H1 (cell line): ENCODE data around the gene CD63. TPM values are rescaled to one million over a fixed set of nuclear protein-coding genes. Genes with fewer than 3 reads are reported as not detected.

Experiments used
- CTCF ChIA-PET: fragments of 300-600 bp; sonication (Branson Sonifier 250); formaldehyde crosslinking; loops from one replicate; lab custom pipeline; 2021; ENCODE audit not compliant: partially characterized antibody; lab: Charles Lee
- POLR2A ChIA-PET: fragments of 300-600 bp; sonication (Branson Sonifier 250); formaldehyde crosslinking; loops from one replicate; lab custom pipeline; 2021; ENCODE audit warnings: inconsistent platforms; ENCODE audit not compliant: partially characterized antibody; lab: Charles Lee
- DNase-seq, 2 experiments: peaks; one replicate each; pipeline versions ENCODE4 v3.0.0 to v3.0.0-alpha.2; 2010 to 2022; ENCODE audit warnings: low spot score in 2 of 2, low read depth in 1 of 2, mixed read lengths in 1 of 2
- FAIRE-seq: peaks from 2 replicates; lab custom pipeline; 2011; peaks lifted over from hg19 to GRCh38; lab: Jason Lieb, UNC
- H2AFZ ChIP-seq: 2 replicates; pipeline ENCODE4 v1.8.1; 2012; ENCODE audit warnings: low read length, inconsistent platforms
- H2AK5ac ChIP-seq: 2 replicates; pipeline ENCODE4 v1.6.1; 2013; ENCODE audit warnings: low read depth, low read length
- H2BK120ac ChIP-seq: replicated peaks from 2 replicates; pipeline ENCODE3; 2013; ENCODE audit warnings: low read depth, low read length, inconsistent platforms
- H2BK12ac ChIP-seq: 2 replicates; pipeline ENCODE4 v1.6.1; 2013; ENCODE audit warnings: low read depth, low read length
- H2BK15ac ChIP-seq: 2 replicates; pipeline ENCODE4 v1.6.1; 2013; ENCODE audit warnings: low read length
- H2BK20ac ChIP-seq: 2 replicates; pipeline ENCODE4 v1.6.1; 2013; ENCODE audit warnings: low read length
- H2BK5ac ChIP-seq: 2 replicates; pipeline ENCODE4 v1.6.1; 2013; ENCODE audit warnings: low read depth, low read length
- H3K14ac ChIP-seq: 2 replicates; pipeline ENCODE4 v1.6.1; 2013; ENCODE audit warnings: inconsistent platforms; ENCODE audit not compliant: insufficient read length
- H3K18ac ChIP-seq: 2 replicates; pipeline ENCODE4 v1.6.1; 2013; ENCODE audit warnings: low read length; ENCODE audit errors: extremely low read depth
- H3K23ac ChIP-seq: 2 replicates; pipeline ENCODE4 v1.6.1; 2013; ENCODE audit warnings: inconsistent platforms; ENCODE audit not compliant: insufficient read length
- H3K23me2 ChIP-seq: 2 replicates; pipeline ENCODE4 v1.6.1; 2013; ENCODE audit warnings: low read depth, low read length
- H3K27ac ChIP-seq: 2 replicates; pipeline ENCODE4 v1.6.1; 2011; ENCODE audit warnings: low read depth, low read length, inconsistent platforms
- H3K27me3 ChIP-seq, 4 experiments: replicated peaks in 1 of 4; 1 replicate in 1 of 4; 2 replicates in 3 of 4; pipeline versions ENCODE4 v1.6.1 to v1.8.1; 2011 to 2013; ENCODE audit warnings: low read length in 3 of 4, mild to moderate bottlenecking in 3 of 4, inconsistent platforms in 2 of 4, mixed read lengths in 2 of 4, moderate library complexity in 1 of 4; ENCODE audit not compliant: control insufficient read depth in 3 of 4, insufficient read depth in 3 of 4; ENCODE audit errors: extremely low read depth in 1 of 4
- H3K36me3 ChIP-seq, 4 experiments: 2 replicates each; pipeline versions ENCODE4 v1.6.1 to v1.8.1; 2011 to 2013; ENCODE audit warnings: mild to moderate bottlenecking in 4 of 4, low read length in 3 of 4, moderate library complexity in 2 of 4, control low read depth in 1 of 4, inconsistent platforms in 1 of 4; ENCODE audit not compliant: insufficient read depth in 4 of 4, control insufficient read depth in 2 of 4
- H3K4ac ChIP-seq: replicated peaks from 2 replicates; pipeline ENCODE3; 2013; ENCODE audit warnings: low read length, low read depth, mixed read lengths, inconsistent platforms; ENCODE audit not compliant: insufficient read length
- H3K4me1 ChIP-seq, 4 experiments: replicated peaks in 1 of 4; 1 replicate in 1 of 4; 2 replicates in 3 of 4; pipeline versions ENCODE4 v1.6.1 to v1.8.1; 2011 to 2013; ENCODE audit warnings: low read length in 3 of 4, inconsistent platforms in 2 of 4, mixed read lengths in 1 of 4; ENCODE audit not compliant: insufficient read depth in 4 of 4, control insufficient read depth in 3 of 4
- H3K4me2 ChIP-seq, 2 experiments: 2 replicates each; pipeline versions ENCODE4 v1.6.1 to v1.8.1; 2011 to 2013; ENCODE audit warnings: low read depth in 2 of 2, low read length in 2 of 2, control low read depth in 1 of 2, inconsistent platforms in 1 of 2, mild to moderate bottlenecking in 1 of 2; ENCODE audit not compliant: insufficient read depth in 1 of 2
- H3K4me3 ChIP-seq, 4 experiments: fragments of 200-600, 300-600 bp in 1 of 4; sonication (generic), shearing (Covaris generic), sonication (Bioruptor Twin) in 1 of 4; 2 replicates each; pipeline versions ENCODE4 v1.5.1 to v1.8.1; 2011 to 2016; ENCODE audit warnings: low read length in 4 of 4, low read depth in 3 of 4, control low read depth in 2 of 4, inconsistent platforms in 2 of 4, mild to moderate bottlenecking in 2 of 4, mixed read lengths in 1 of 4, moderate library complexity in 1 of 4; ENCODE audit not compliant: insufficient read depth in 2 of 4; ENCODE audit errors: extremely low read depth in 1 of 4
- H3K56ac ChIP-seq: replicated peaks from 2 replicates; pipeline ENCODE3; 2013; ENCODE audit warnings: low read depth, mild to moderate bottlenecking, mixed read lengths, low read length, inconsistent platforms; ENCODE audit not compliant: insufficient read length
- H3K79me1 ChIP-seq: 2 replicates; pipeline ENCODE4 v1.6.1; 2013; ENCODE audit warnings: low read depth, low read length, control low read depth
- H3K79me2 ChIP-seq, 2 experiments: 2 replicates each; pipeline versions ENCODE4 v1.6.1 to v1.8.1; 2012 to 2013; ENCODE audit warnings: low read length in 2 of 2, mild to moderate bottlenecking in 2 of 2, inconsistent platforms in 1 of 2; ENCODE audit not compliant: insufficient read depth in 2 of 2, control insufficient read depth in 1 of 2
- H3K9ac ChIP-seq, 4 experiments: replicated peaks in 1 of 4; 1 replicate in 1 of 4; 2 replicates in 3 of 4; pipeline versions ENCODE4 v1.6.1 to v1.8.1; 2011 to 2013; ENCODE audit warnings: low read depth in 3 of 4, low read length in 3 of 4, control low read depth in 2 of 4, mild to moderate bottlenecking in 2 of 4, moderate library complexity in 2 of 4, inconsistent platforms in 1 of 4; ENCODE audit errors: extremely low read depth in 1 of 4
- H3K9me3 ChIP-seq, 2 experiments: 2 replicates each; pipeline versions ENCODE4 v1.6.1 to v1.8.1; 2012 to 2013; ENCODE audit warnings: mild to moderate bottlenecking in 2 of 2, moderate library complexity in 2 of 2, control low read depth in 1 of 2, inconsistent platforms in 1 of 2, low read depth in 1 of 2, low read length in 1 of 2, mixed read lengths in 1 of 2; ENCODE audit not compliant: insufficient read depth in 2 of 2
- H4K20me1 ChIP-seq, 2 experiments: replicated peaks in 1 of 2; 2 replicates each; pipeline versions ENCODE3 to v1.8.1; 2011 to 2013; ENCODE audit warnings: inconsistent platforms in 2 of 2, low read length in 2 of 2, mild to moderate bottlenecking in 1 of 2; ENCODE audit not compliant: insufficient read depth in 2 of 2, control insufficient read depth in 1 of 2
- H4K5ac ChIP-seq: 2 replicates; pipeline ENCODE4 v1.6.1; 2013; ENCODE audit warnings: low read length, low read depth, mixed read lengths, inconsistent platforms; ENCODE audit not compliant: insufficient read length
- H4K8ac ChIP-seq: 2 replicates; pipeline ENCODE4 v1.8.0; 2013; ENCODE audit warnings: mild to moderate bottlenecking, moderate library complexity, low read length, inconsistent platforms; ENCODE audit not compliant: insufficient read depth; ENCODE audit errors: extremely low read depth
- H4K91ac ChIP-seq: replicated peaks from 2 replicates; pipeline ENCODE3; 2013; ENCODE audit warnings: low read length, mixed read lengths, inconsistent platforms; ENCODE audit not compliant: insufficient read length
- ASH2L ChIP-seq: fragments of 200-600, 300-600 bp; sonication (generic); IDR thresholded peaks from one replicate; pipeline ENCODE4 v1.7.1; 2017; ENCODE audit warnings: low read length
- CTBP2 ChIP-seq: IDR thresholded peaks from 2 replicates; pipeline ENCODE4 v1.7.0; 2011; ENCODE audit warnings: borderline replicate concordance, mild to moderate bottlenecking, moderate library complexity, mixed read lengths, low read length; ENCODE audit not compliant: insufficient read depth, insufficient read length
- E2F6 ChIP-seq: IDR thresholded peaks from 2 replicates; pipeline ENCODE4 v1.6.1; 2012; ENCODE audit warnings: inconsistent platforms
- GABPA ChIP-seq: IDR thresholded peaks from 2 replicates; pipeline ENCODE4 v1.6.1; 2011; ENCODE audit warnings: mild to moderate bottlenecking, low read length, moderate library complexity, borderline replicate concordance; ENCODE audit not compliant: insufficient read depth
- NRF1 ChIP-seq: IDR thresholded peaks from 2 replicates; pipeline ENCODE4 v1.6.1; 2011; ENCODE audit warnings: mild to moderate bottlenecking, low read depth, low read length, improper control_type of control experiment
- PHF8 ChIP-seq: fragments of 200-600 bp; sonication (generic); conservative IDR thresholded peaks from 2 replicates; pipeline ENCODE4 v1.7.1; 2012; ENCODE audit warnings: low read depth, mild to moderate bottlenecking, inconsistent platforms, low read length, moderate library complexity
- POLR2AphosphoS5 ChIP-seq: IDR thresholded peaks from 2 replicates; pipeline ENCODE4 v1.6.1; 2011; ENCODE audit warnings: low read depth, low read length
- RBBP5 ChIP-seq: IDR thresholded peaks from 2 replicates; pipeline ENCODE4 v1.7.1; 2012; ENCODE audit warnings: low read depth, mild to moderate bottlenecking, inconsistent platforms, low read length, moderate library complexity, borderline replicate concordance
- SIN3A ChIP-seq, 2 experiments: IDR thresholded peaks in 1 of 2; conservative IDR thresholded peaks in 1 of 2; 2 replicates each; pipeline ENCODE4 v1.6.1; 2011 to 2012; ENCODE audit warnings: low read length in 2 of 2, improper control_type of control experiment in 1 of 2, low read depth in 1 of 2, mild to moderate bottlenecking in 1 of 2
- WGBS, 2 experiments: shearing (Covaris generic) in 1 of 2; methylation state at CpG; one replicate each; pipeline versions ENCODE4 v1.1.6 to v1.1.7; 2013 to 2015; ENCODE audit warnings: low lambda C conversion rate in 2 of 2, mixed read lengths in 2 of 2, inconsistent platforms in 1 of 2, low coverage in 1 of 2, missing lambda C conversion rate in 1 of 2; ENCODE audit not compliant: insufficient replicate concordance in 2 of 2, insufficient coverage in 1 of 2, insufficient read length in 1 of 2; ENCODE audit errors: extremely low coverage in 1 of 2, missing lambda C conversion rate in 1 of 2; 5-methylcytosine and 5-hydroxymethylcytosine counted together
- polyA plus RNA-seq, 7 experiments: library from polyadenylated mRNA; depleted of rRNA in 3 of 7; stranded (reverse) in 5 of 7; unstranded in 2 of 7; fragments of >200 nt in 5 of 7; fragments of 200-250 nt in 2 of 7; gene quantifications; 1 replicate in 5 of 7; 2 replicates in 1 of 7; 4 replicates in 1 of 7; pipeline versions ENCODE4 v1.2.1 to v1.2.3, GENCODE V29; 2011 to 2013; ENCODE audit warnings: missing spikeins in 2 of 7, mixed read lengths in 2 of 7
- total RNA-seq: library from RNA; stranded (reverse); fragmentation: NEBNext Ultra II Directional; extraction: Animal tissue kit (Norgen Biotek cat#: 25700); gene quantifications from 2 replicates; pipeline ENCODE4 v1.2.1, GENCODE V29; 2021

CD63 gene
- total and polyA plus RNA-seq, 2 of the 8 experiments (the other 6 are each of a cell fraction or from before 2014, with no cell fraction given): 440 to 526 TPM

- peak within 1 kb of the TSS; percentile 69 for H4K91ac ChIP-seq
- H3K4me3 ChIP-seq: peak within 1 kb of the TSS; percentile 77 to 95 (median 87)
- no peaks in the 10 kb centered on the region for H3K9me3 ChIP-seq
- 3% methylated on average over 42 of the region's 42 CpGs; no CpG with 5 or more reads in 1 of the 2 experiments for WGBS, 2 experiments
- H3K18ac ChIP-seq: peak within 1 kb of the TSS; percentile 95
- peak within 1 kb of the TSS; percentile 39 for H3K4ac ChIP-seq
- H3K56ac ChIP-seq: peak within 1 kb of the TSS; percentile 85
- H3K36me3 ChIP-seq: 0 out of 8 replicates have a peak, but pooled peaks cover 0 to 4% (median 0%) of the 10 kb centered on the region in 4 experiments
- peak within 1 kb of the TSS; percentile 77; the same call in 1 of the 2 replicates for H2BK12ac ChIP-seq
- peak within 1 kb of the TSS; percentile 75; the same call in 1 of the 2 replicates for H2BK15ac ChIP-seq
- DNase-seq (peak in 1 of 2 experiments; percentile 98), FAIRE-seq (no peak)
- peak within 1 kb of the TSS; percentile 83 for H4K5ac ChIP-seq
- ChIA-PET POLR2A (interaction anchor here (0.7 to 8.3 kb wide), 14 partner anchors 8 to 127 kb away, joined by 3 to 103 read pairs (median 4); partner anchors contain the start of genes CD63, ITGA7 and MMP19), CTCF (interaction anchor here (0.5 to 11.1 kb wide), 12 partner anchors 9 to 170 kb away, joined by 3 to 229 read pairs (median 4); partner anchors contain the start of genes CD63 and ITGA7)
- H3K79me1 ChIP-seq: peaks cover 5% of the 10 kb centered on the region
- H2BK5ac ChIP-seq: peak within 1 kb of the TSS; percentile 88
- H3K4me2 ChIP-seq: peak within 1 kb of the TSS; percentile 87 to 89
- H2AFZ ChIP-seq: peak within 1 kb of the TSS; percentile 83
- H3K27ac ChIP-seq: peak within 1 kb of the TSS; percentile 63
- peak within 1 kb of the TSS; percentile 55 to 76 (median 62) for H3K9ac ChIP-seq
- H2AK5ac ChIP-seq: no peak within 1 kb of the TSS
- H3K4me1 ChIP-seq: peaks cover 10 to 26% (median 19%) of the 10 kb centered on the region in 4 experiments
- H2BK120ac ChIP-seq: no peak within 1 kb of the TSS
- H4K20me1 ChIP-seq: peaks cover 0 to 2% of the 10 kb centered on the region in 2 experiments
- H3K14ac ChIP-seq: no peak within 1 kb of the TSS
- no peaks in the 10 kb centered on the region; a peak in 2 of 7 replicates for H3K27me3 ChIP-seq
- H2BK20ac ChIP-seq: 0 out of 2 replicates have a peak within 1 kb of the TSS, but pooled peaks have one; percentile 32
- H4K8ac ChIP-seq: peak within 1 kb of the TSS; percentile 83; the same call in 1 of the 2 replicates
- peaks cover 0 to 9% of the 10 kb centered on the region in 2 experiments; a peak in 1 of 4 replicates for H3K79me2 ChIP-seq
- no peak within 1 kb of the TSS for H3K23ac ChIP-seq
- H3K23me2 ChIP-seq: peaks cover 12% of the 10 kb centered on the region
- TF ChIP-seq SIN3A (conservative IDR thresholded peaks at IDR 0.05 in 1 of 2, IDR thresholded peaks at IDR 0.05 in 1 of 2; ENCODE audit: low read depth in 1 of 2, low read length in 2 of 2): peak; percentile 99
- TF ChIP-seq CTBP2: no peak
- no peak for TF ChIP-seq NRF1
- peak; percentile 78 for TF ChIP-seq E2F6
- TF ChIP-seq PHF8: peak; percentile 92
- TF ChIP-seq RBBP5: peak; percentile 69; the same call in 1 of the 2 replicates
- TF ChIP-seq POLR2AphosphoS5: peak; percentile 57
- peak; percentile 89 for TF ChIP-seq ASH2L
- TF ChIP-seq GABPA: no peak
These were observed 12.8 kb downstream of the CD63 start, which contains the start of gene BLOC1S1 for GRCh38 chr12:55715833-55716581. BLOC1S1 (plus strand) TSS chr12:55716046; CDS start chr12:55716052, 6 bp downstream.
